Articular chondrocyte of knee joint (primary cell): ENCODE results near the gene ACP2. TPM values are rescaled to one million over a fixed set of nuclear protein-coding genes. Genes with fewer than 3 reads are reported as not detected.

Experiments
- total RNA-seq: library from RNA; depleted of rRNA; stranded (reverse); fragments of >200 nt; gene quantifications from 2 replicates; pipeline ENCODE4 v1.2.3, GENCODE V29; 2012

ACP2 gene
- 31.0 and 35.3 TPM in 2 replicates for total RNA-seq

GRCh38 chr11:47248664-47249377 is at the start of gene ACP2:
Gene ACP2 (minus strand): TSS chr11:47248814. CDS start chr11:47248789, 25 bp downstream.

GRCh38 chr11:47269829-47270305 is 21.3 kb upstream of the ACP2 start, which contains the start of gene MADD:
Gene MADD (plus strand): TSS chr11:47270133.

GRCh38 chr11:47257517-47258316 is 9.1 kb upstream of the ACP2 start, which contains the start of gene NR1H3:
Gene NR1H3 (plus strand): TSS chr11:47257996. CDS start chr11:47259217, 1,221 bp downstream.

Other genes with a start within 250 kb of the ACP2 start
- 97.2 and 131 TPM in 2 replicates for gene ARFGAP2, start 71.9 kb downstream of the ACP2 start, total RNA-seq
- gene PACSIN3, start 62.4 kb downstream of the ACP2 start, total RNA-seq, result 34.6 and 38.9 TPM in 2 replicates
- 29.0 and 39.0 TPM in 2 replicates for gene DDB2, start 33.8 kb downstream of the ACP2 start, total RNA-seq
- gene NR1H3, start 9.2 kb upstream of the ACP2 start, total RNA-seq, result 10.6 and 11.1 TPM in 2 replicates
- gene MADD, start 21.3 kb upstream of the ACP2 start, total RNA-seq, result 17.6 and 19.5 TPM in 2 replicates
- gene MYBPC3, start 103.9 kb upstream of the ACP2 start, total RNA-seq, result not detected in 2 replicates
- gene SPI1, start 129.7 kb upstream of the ACP2 start, total RNA-seq, result not detected in 2 replicates
- gene SLC39A13, start 159.8 kb upstream of the ACP2 start, total RNA-seq, result 69.6 and 83.8 TPM in 2 replicates
- gene PSMC3, start 177.6 kb upstream of the ACP2 start, total RNA-seq, result 146 and 156 TPM in 2 replicates
- 0.11 TPM in 1 of 2 replicates, not detected in the other for gene RAPSN, start 200.3 kb upstream of the ACP2 start, total RNA-seq